Spinal cord (tissue), 10 donors: Measurements from ENCODE around the gene PPM1E. TPM values are rescaled to one million over a fixed set of nuclear protein-coding genes. Genes with fewer than 3 reads are reported as not detected.

Experiments
- DNase-seq, 6 donors: peaks; one replicate each; pipeline versions ENCODE4 v3.0.0 to v3.0.0-alpha.2; 2013 to 2015; ENCODE audit warnings: low spot score in 6 of 6, low read depth in 4 of 6
- H3K27ac ChIP-seq: one replicate; pipeline ENCODE4 v1.5.1; 2013; ENCODE audit warnings: low read depth, low read length, control low read depth
- H3K27me3 ChIP-seq: one replicate; pipeline ENCODE4 v1.6.1; 2013; ENCODE audit warnings: low read length; ENCODE audit not compliant: control insufficient read depth, insufficient read depth
- H3K36me3 ChIP-seq: one replicate; pipeline ENCODE4 v1.6.1; 2013; ENCODE audit warnings: low read length; ENCODE audit not compliant: control insufficient read depth, insufficient read depth
- H3K4me1 ChIP-seq: one replicate; pipeline ENCODE4 v1.6.1; 2013; ENCODE audit warnings: low read length; ENCODE audit not compliant: control insufficient read depth, insufficient read depth
- H3K4me3 ChIP-seq: one replicate; pipeline ENCODE4 v1.5.1; 2013; ENCODE audit warnings: low read depth, low read length, control low read depth
- H3K9me3 ChIP-seq: one replicate; pipeline ENCODE4 v1.6.1; 2013; ENCODE audit warnings: low read length; ENCODE audit not compliant: control insufficient read depth, insufficient read depth
- WGBS: methylation state at CpG from one replicate; pipeline ENCODE4 v1.1.5; 2013; ENCODE audit warnings: missing lambda C conversion rate; ENCODE audit not compliant: insufficient coverage; 5-methylcytosine and 5-hydroxymethylcytosine counted together
- polyA plus RNA-seq, 2 donors: library from polyadenylated mRNA; unstranded; fragments of 120-200 nt; gene quantifications; one replicate each; pipeline ENCODE4 v1.2.1, GENCODE V29; 2013; ENCODE audit not compliant: insufficient read length in 2 of 2
- total RNA-seq, 2 donors: library from RNA; depleted of rRNA in 1 of 2; stranded (reverse); fragments of 120-200 nt in 1 of 2; fragments of >200 nt in 1 of 2; gene quantifications; one replicate each; pipeline versions ENCODE4 v1.2.3 to v1.2.4, GENCODE V29; 2013 to 2014
- donor health status: healthy.

The PPM1E gene
- total and polyA plus RNA-seq, 4 donors: 10.9 to 42.0 (median 32.6) TPM

GRCh38 chr17:58873926-58874325 lies 118.3 kb downstream of the PPM1E start:
- H3K36me3 ChIP-seq: no peaks in the 10 kb centered on the region
- H3K27ac ChIP-seq: no peak overlapping the region
- H3K4me1 ChIP-seq: no peaks in the 10 kb centered on the region
- H3K4me3 ChIP-seq: no peak overlapping the region
- DNase-seq: no peak
- WGBS: 85% methylated on average over 4 of the region's 5 CpGs
- H3K27me3 ChIP-seq: no peaks in the 10 kb centered on the region
- H3K9me3 ChIP-seq: no peaks in the 10 kb centered on the region

GRCh38 chr17:58875261-58875660 lies 119.6 kb downstream of the PPM1E start:
- Histone ChIP-seq H3K27ac (no peak overlapping the region), H3K4me3 (no peak overlapping the region), H3K9me3 (no peaks in the 10 kb centered on the region), H3K4me1 (no peaks in the 10 kb centered on the region), H3K36me3 (no peaks in the 10 kb centered on the region), H3K27me3 (no peaks in the 10 kb centered on the region)
- DNase-seq: no peak

- H3K9me3 ChIP-seq: no peaks in the 10 kb centered on the region
- H3K27me3 ChIP-seq: no peaks in the 10 kb centered on the region
- peak in 1 of 6 donors; percentile 86 for DNase-seq
- no peak overlapping the region for H3K27ac ChIP-seq
- H3K4me3 ChIP-seq: no peak overlapping the region
- H3K4me1 ChIP-seq: no peaks in the 10 kb centered on the region
- no peaks in the 10 kb centered on the region for H3K36me3 ChIP-seq
- WGBS: no CpG with 5 or more reads among the region's 1 CpG
These were observed 128.5 kb downstream of the PPM1E start for GRCh38 chr17:58884161-58884560.

- DNase-seq: no peak
- Histone ChIP-seq H3K4me3 (no peak overlapping the region), H3K4me1 (no peaks in the 10 kb centered on the region), H3K27me3 (no peaks in the 10 kb centered on the region), H3K27ac (no peak overlapping the region), H3K36me3 (no peaks in the 10 kb centered on the region), H3K9me3 (no peaks in the 10 kb centered on the region)
- 89% methylated on average over 1 of the region's 1 CpG for WGBS
These were observed 130.9 kb downstream of the PPM1E start for GRCh38 chr17:58886514-58886913.

GRCh38 chr17:58889928-58890327 lies 134.3 kb downstream of the PPM1E start:
- WGBS: no CpG with 5 or more reads among the region's 3 CpGs

GRCh38 chr17:58899191-58899590 lies 143.5 kb downstream of the PPM1E start:
- DNase-seq: no peak
- Histone ChIP-seq H3K36me3 (no peaks in the 10 kb centered on the region), H3K4me3 (no peak overlapping the region), H3K4me1 (no peaks in the 10 kb centered on the region), H3K27ac (no peak overlapping the region), H3K27me3 (no peaks in the 10 kb centered on the region), H3K9me3 (peaks cover 5% of the 10 kb centered on the region)
- WGBS: 89% methylated on average over 3 of the region's 5 CpGs

More at GRCh38 chr17:58889928-58890327, 134.3 kb downstream of the PPM1E start:
- H3K36me3 ChIP-seq: no peaks in the 10 kb centered on the region
- no peaks in the 10 kb centered on the region for H3K4me1 ChIP-seq
- DNase-seq: no peak
- no peaks in the 10 kb centered on the region for H3K27me3 ChIP-seq
- H3K27ac ChIP-seq: no peak overlapping the region
- H3K9me3 ChIP-seq: no peaks in the 10 kb centered on the region
- no peak overlapping the region for H3K4me3 ChIP-seq

- no peaks in the 10 kb centered on the region for H3K4me1 ChIP-seq
- no peaks in the 10 kb centered on the region for H3K9me3 ChIP-seq
- peak in 1 of 6 donors; percentile 54 for DNase-seq
- H3K36me3 ChIP-seq: no peaks in the 10 kb centered on the region
- H3K4me3 ChIP-seq: no peak overlapping the region
- H3K27me3 ChIP-seq: no peaks in the 10 kb centered on the region
- no peak overlapping the region for H3K27ac ChIP-seq
- WGBS: no CpG with 5 or more reads among the region's 1 CpG
These were observed 146.7 kb downstream of the PPM1E start for GRCh38 chr17:58902322-58902721.

- DNase-seq: no peak
- H3K27me3 ChIP-seq: no peaks in the 10 kb centered on the region
- H3K36me3 ChIP-seq: no peaks in the 10 kb centered on the region
- no peaks in the 10 kb centered on the region for H3K4me1 ChIP-seq
- WGBS: 86% methylated on average over 2 of the region's 8 CpGs
- H3K4me3 ChIP-seq: no peak overlapping the region
- H3K27ac ChIP-seq: no peak overlapping the region
- no peaks in the 10 kb centered on the region for H3K9me3 ChIP-seq
These were observed 156.2 kb downstream of the PPM1E start for GRCh38 chr17:58911741-58912343.

- Histone ChIP-seq H3K9me3 (no peaks in the 10 kb centered on the region), H3K4me3 (no peak overlapping the region), H3K36me3 (no peaks in the 10 kb centered on the region), H3K4me1 (no peaks in the 10 kb centered on the region), H3K27ac (no peak overlapping the region), H3K27me3 (no peaks in the 10 kb centered on the region)
- DNase-seq: peak in 1 of 6 donors; percentile 24
These were observed 157.9 kb downstream of the PPM1E start for GRCh38 chr17:58913552-58913951.

- no CpG with 5 or more reads among the region's 2 CpGs for WGBS
These were observed 158.5 kb downstream of the PPM1E start for GRCh38 chr17:58913971-58914769.

More at GRCh38 chr17:58913971-58914769, 158.5 kb downstream of the PPM1E start:
- Histone ChIP-seq H3K4me1 (no peaks in the 10 kb centered on the region), H3K9me3 (no peaks in the 10 kb centered on the region), H3K27me3 (no peaks in the 10 kb centered on the region), H3K27ac (no peak overlapping the region), H3K36me3 (no peaks in the 10 kb centered on the region), H3K4me3 (no peak overlapping the region)
- no peak for DNase-seq
